H1 (cell line): ENCODE results near the gene TLE3. TPM values are rescaled to one million over a fixed set of nuclear protein-coding genes. Genes with fewer than 3 reads are reported as not detected.

Experiments
- KDM1A ChIP-seq: fragments of 200-600, 300-600 bp; sonication (generic); IDR thresholded peaks from 2 replicates; pipeline ENCODE4 v1.7.1; 2016; ENCODE audit warnings: mild to moderate bottlenecking, low read length, borderline replicate concordance
- PHF8 ChIP-seq: fragments of 200-600 bp; sonication (generic); conservative IDR thresholded peaks from 2 replicates; pipeline ENCODE4 v1.7.1; 2012; ENCODE audit warnings: low read depth, mild to moderate bottlenecking, inconsistent platforms, low read length, moderate library complexity
- polyA plus RNA-seq, 7 experiments: library from polyadenylated mRNA; depleted of rRNA in 3 of 7; stranded (reverse) in 5 of 7; unstranded in 2 of 7; fragments of >200 nt in 5 of 7; fragments of 200-250 nt in 2 of 7; gene quantifications; 1 replicate in 5 of 7; 2 replicates in 1 of 7; 4 replicates in 1 of 7; pipeline versions ENCODE4 v1.2.1 to v1.2.3, GENCODE V29; 2011 to 2013; ENCODE audit warnings: missing spikeins in 2 of 7, mixed read lengths in 2 of 7
- total RNA-seq: library from RNA; stranded (reverse); fragmentation: NEBNext Ultra II Directional; extraction: Animal tissue kit (Norgen Biotek cat#: 25700); gene quantifications from 2 replicates; pipeline ENCODE4 v1.2.1, GENCODE V29; 2021

TLE3 gene
- total and polyA plus RNA-seq, 2 of the 8 experiments (the other 6 are each of a cell fraction or from before 2014, with no cell fraction given), result 25.1 to 61.2 TPM

DNA sequence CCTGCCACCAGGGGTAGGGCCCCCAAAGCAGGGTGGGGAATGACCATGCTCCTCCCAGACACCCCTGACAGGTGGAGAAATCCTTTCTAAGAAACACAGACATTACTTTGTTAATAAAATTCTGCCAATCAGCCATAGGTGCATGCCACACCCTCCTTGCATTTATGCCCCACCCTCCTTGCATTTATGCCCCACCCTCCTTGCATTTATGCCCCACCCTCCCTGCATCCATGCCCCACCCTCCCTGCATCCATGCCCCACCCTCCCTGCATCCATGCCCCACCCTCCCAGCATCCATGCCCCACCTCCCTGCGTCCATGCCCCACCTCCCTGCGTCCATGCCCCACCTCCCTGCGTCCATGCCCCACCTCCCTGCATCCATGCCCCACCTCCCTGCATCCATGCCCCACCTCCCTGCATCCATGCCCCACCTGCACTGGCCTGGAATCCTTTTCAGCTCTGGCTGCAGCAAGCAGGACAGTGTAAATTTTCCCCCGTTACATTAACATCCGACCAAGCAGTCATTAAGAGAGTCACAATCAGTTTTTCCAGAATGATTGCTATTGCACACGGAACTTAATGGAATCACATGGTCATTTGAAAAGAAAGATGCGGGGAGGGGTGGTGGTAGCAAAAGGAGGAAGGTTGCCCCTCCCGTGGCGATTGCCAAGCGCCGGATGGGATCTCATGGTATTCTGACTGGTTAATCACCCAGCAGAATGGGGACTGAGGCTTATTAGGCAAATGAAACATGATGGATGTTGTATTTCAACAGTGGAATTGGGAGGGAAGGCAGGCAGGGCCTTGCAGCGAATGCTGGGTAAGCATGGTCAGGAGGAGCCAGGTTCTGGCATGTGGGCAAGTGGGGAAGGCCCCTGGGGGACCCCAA is 91.2 kb downstream of the TLE3 start (continued):
- TF ChIP-seq PHF8 (no peak), KDM1A (no peak)
